Esophagus (tissue), 2 donors: ENCODE data around the gene PHC2. TPM values are rescaled to one million over a fixed set of nuclear protein-coding genes. Genes with fewer than 3 reads are reported as not detected.

Source experiments
- H3K27ac ChIP-seq, 2 donors: one replicate each; pipeline ENCODE4 v1.5.1; 2013; ENCODE audit warnings: low read depth in 2 of 2, mild to moderate bottlenecking in 2 of 2, inconsistent platforms in 1 of 2, low read length in 1 of 2, moderate library complexity in 1 of 2
- H3K27me3 ChIP-seq, 2 donors: one replicate each; pipeline ENCODE4 v1.6.1; 2013; ENCODE audit warnings: low read length in 2 of 2, control low read depth in 1 of 2, mild to moderate bottlenecking in 1 of 2; ENCODE audit not compliant: insufficient read depth in 2 of 2, control insufficient read depth in 1 of 2
- H3K36me3 ChIP-seq, 2 donors: one replicate each; pipeline ENCODE4 v1.6.1; 2013; ENCODE audit warnings: low read length in 1 of 2; ENCODE audit not compliant: control insufficient read depth in 2 of 2, insufficient read depth in 2 of 2
- H3K4me1 ChIP-seq, 2 donors: one replicate each; pipeline ENCODE4 v1.6.1; 2013; ENCODE audit warnings: low read length in 1 of 2; ENCODE audit not compliant: control insufficient read depth in 2 of 2, insufficient read depth in 2 of 2
- H3K4me3 ChIP-seq, 2 donors: one replicate each; pipeline ENCODE4 v1.5.1; 2013; ENCODE audit warnings: low read length in 2 of 2, mild to moderate bottlenecking in 2 of 2, low read depth in 1 of 2, moderate library complexity in 1 of 2
- H3K9me3 ChIP-seq, 2 donors: one replicate each; pipeline ENCODE4 v1.6.1; 2013; ENCODE audit warnings: mild to moderate bottlenecking in 2 of 2, low read depth in 1 of 2, low read length in 1 of 2, moderate library complexity in 1 of 2; ENCODE audit not compliant: control insufficient read depth in 2 of 2, insufficient read depth in 1 of 2
- WGBS, 2 donors: extraction: QIAGEN DNeasy Blood & Tissue Kit; methylation state at CpG; one replicate each; pipeline ENCODE4 v1.1.7; 2013; 5-methylcytosine and 5-hydroxymethylcytosine counted together
- polyA plus RNA-seq, 2 donors: library from polyadenylated mRNA; stranded (reverse); fragments of 200-250 nt; gene quantifications; one replicate each; pipeline ENCODE4 v1.2.3, GENCODE V29; 2013
- donor health status: healthy with polysubstance abuse.
- donor health status: Bipolar disorder and iron deficiency.

Gene PHC2
- polyA plus RNA-seq, 2 donors: 28.0 to 46.4 TPM

GRCh38 chr1:33287317-33287716 is 143.6 kb downstream of the PHC2 start:
- H3K36me3 ChIP-seq: no peaks in the 10 kb centered on the region
- H3K4me3 ChIP-seq: no peak overlapping the region
- no peaks in the 10 kb centered on the region for H3K27me3 ChIP-seq
- no peaks in the 10 kb centered on the region for H3K9me3 ChIP-seq
- no peak overlapping the region for H3K27ac ChIP-seq
- WGBS, 2 donors: 78 to 83% methylated on average over 2 of the region's 2 CpGs
- H3K4me1 ChIP-seq: no peaks in the 10 kb centered on the region

DNA sequence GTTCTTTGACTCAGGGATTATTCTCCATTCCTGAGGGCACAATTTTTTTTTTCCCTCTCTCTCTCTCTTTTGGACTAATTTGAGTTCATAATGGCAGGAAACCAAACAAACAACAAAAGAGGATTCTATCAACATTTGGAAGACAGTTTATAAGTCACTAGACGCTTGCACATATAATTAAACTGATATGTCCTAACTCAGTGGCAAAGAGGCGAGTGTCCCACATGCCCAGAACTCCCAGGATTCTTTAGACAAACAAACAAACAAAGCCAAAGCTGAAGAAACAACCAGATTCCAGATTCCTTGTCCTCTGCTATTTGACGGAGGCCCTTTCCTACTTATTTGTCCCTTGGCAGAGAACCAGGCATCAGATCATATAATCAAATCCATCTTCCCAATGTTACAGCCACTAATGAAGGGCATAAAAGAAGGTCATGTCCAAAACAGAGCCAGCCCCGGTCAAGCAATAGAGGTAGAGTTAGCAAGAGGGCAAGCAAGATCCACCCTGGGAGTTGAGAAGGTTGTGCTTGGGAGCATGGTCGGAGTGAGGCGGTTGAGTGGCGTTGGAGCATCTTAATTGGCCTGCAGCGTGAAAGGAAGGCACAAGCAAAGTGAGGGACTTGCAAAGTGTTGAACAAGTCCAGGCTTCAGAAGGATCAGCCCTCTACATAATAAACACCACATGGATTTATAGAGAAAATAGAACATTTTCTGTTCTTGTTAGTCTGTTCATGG is 144.3 kb downstream of the PHC2 start:
- H3K4me1 ChIP-seq: no peaks in the 10 kb centered on the region
- H3K4me3 ChIP-seq: no peak overlapping the region
- no peaks in the 10 kb centered on the region for H3K27me3 ChIP-seq
- H3K27ac ChIP-seq: no peak overlapping the region
- WGBS, 2 donors: 75 to 76% methylated on average over 8 of the region's 8 CpGs
- H3K36me3 ChIP-seq: peaks cover 4 to 5% of the 10 kb centered on the region in 2 donors
- no peaks in the 10 kb centered on the region for H3K9me3 ChIP-seq

GRCh38 chr1:33284049-33284448 is 146.8 kb downstream of the PHC2 start:
- WGBS, 2 donors: 70 to 75% methylated on average over 6 of the region's 6 CpGs
- Histone ChIP-seq H3K36me3 (peaks cover 7 to 23% of the 10 kb centered on the region in 2 donors), H3K9me3 (no peaks in the 10 kb centered on the region), H3K27ac (no peak overlapping the region), H3K27me3 (no peaks in the 10 kb centered on the region), H3K4me3 (no peak overlapping the region), H3K4me1 (no peaks in the 10 kb centered on the region)

DNA sequence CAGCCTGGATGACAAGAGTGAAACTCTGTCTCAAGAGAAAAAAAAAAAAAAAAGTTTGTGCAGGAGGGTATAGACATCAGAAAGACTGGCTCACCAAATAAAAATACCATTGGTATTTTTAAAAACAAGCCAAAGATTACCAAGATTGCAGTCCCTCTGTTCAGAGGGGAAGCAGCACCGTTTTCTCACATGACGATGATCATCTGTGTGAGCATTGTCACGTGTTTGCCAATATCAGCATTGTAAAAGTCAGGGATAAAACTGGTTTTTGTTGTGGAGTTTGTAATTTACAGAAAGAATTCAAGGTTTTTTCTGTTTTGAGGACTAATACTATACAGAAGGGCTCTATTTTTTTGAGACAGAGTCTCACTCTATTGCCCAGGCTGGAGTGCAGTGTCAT is 148.1 kb downstream of the PHC2 start:
- no peak overlapping the region for H3K27ac ChIP-seq
- no peaks in the 10 kb centered on the region for H3K4me1 ChIP-seq
- peaks cover 7 to 23% of the 10 kb centered on the region in 2 donors for H3K36me3 ChIP-seq
- no peaks in the 10 kb centered on the region for H3K27me3 ChIP-seq
- H3K4me3 ChIP-seq: no peak overlapping the region
- no peaks in the 10 kb centered on the region for H3K9me3 ChIP-seq
- 89 to 91% methylated on average over 3 of the region's 3 CpGs for WGBS, 2 donors

DNA sequence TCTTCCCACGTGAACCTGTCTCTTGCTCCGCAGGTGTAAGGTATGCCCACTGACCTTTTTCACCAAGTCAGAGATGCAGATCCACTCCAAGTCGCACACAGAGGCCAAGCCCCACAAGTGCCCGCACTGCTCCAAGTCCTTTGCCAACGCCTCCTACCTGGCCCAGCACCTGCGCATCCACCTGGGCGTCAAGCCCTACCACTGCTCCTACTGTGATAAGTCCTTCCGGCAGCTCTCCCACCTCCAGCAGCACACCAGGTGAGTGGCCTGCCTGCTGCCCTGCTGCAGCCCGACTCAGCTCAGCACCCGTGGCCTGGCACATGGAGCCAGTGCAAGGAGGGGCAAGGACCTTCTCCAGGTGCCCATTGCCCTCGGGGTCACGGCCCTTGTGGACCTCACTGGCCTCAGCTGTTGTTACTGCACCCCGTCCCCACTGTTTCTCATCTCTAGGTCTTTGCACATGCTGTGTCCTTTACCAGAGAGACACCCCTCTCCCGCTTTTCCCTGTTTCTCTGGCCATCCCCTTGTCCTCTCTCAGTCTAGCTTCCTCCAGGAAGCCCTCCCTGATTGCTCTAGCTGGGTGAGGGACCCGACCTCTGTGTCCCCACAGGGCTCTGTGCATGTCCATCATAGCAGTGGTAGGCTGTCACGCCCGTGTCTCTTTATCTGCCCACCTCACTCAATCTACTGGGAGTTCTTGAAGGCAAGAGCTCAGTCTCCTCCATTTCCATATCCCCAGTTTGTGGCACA is 149.2 kb downstream of the PHC2 start:
- H3K4me1 ChIP-seq: no peaks in the 10 kb centered on the region
- H3K27me3 ChIP-seq: no peaks in the 10 kb centered on the region
- H3K27ac ChIP-seq: no peak overlapping the region
- WGBS, 2 donors: 94 to 96% methylated on average over 17 of the region's 17 CpGs
- no peak overlapping the region for H3K4me3 ChIP-seq
- H3K9me3 ChIP-seq: no peaks in the 10 kb centered on the region
- peaks cover 10 to 26% of the 10 kb centered on the region in 2 donors for H3K36me3 ChIP-seq

GRCh38 chr1:33280091-33280661 is 150.7 kb downstream of the PHC2 start:
- Histone ChIP-seq H3K27ac (no peak overlapping the region), H3K27me3 (no peaks in the 10 kb centered on the region), H3K4me3 (no peak overlapping the region), H3K9me3 (no peaks in the 10 kb centered on the region), H3K36me3 (peaks cover 10 to 31% of the 10 kb centered on the region in 2 donors), H3K4me1 (no peaks in the 10 kb centered on the region)
- 94 to 96% methylated on average over 29 of the region's 29 CpGs for WGBS, 2 donors

GRCh38 chr1:33277488-33278084 is 153.3 kb downstream of the PHC2 start:
- H3K36me3 ChIP-seq: peaks cover 10 to 31% of the 10 kb centered on the region in 2 donors
- no peak overlapping the region for H3K4me3 ChIP-seq
- no peak overlapping the region for H3K27ac ChIP-seq
- no peaks in the 10 kb centered on the region for H3K9me3 ChIP-seq
- WGBS, 2 donors: 91 to 92% methylated on average over 11 of the region's 11 CpGs
- H3K4me1 ChIP-seq: no peaks in the 10 kb centered on the region
- no peaks in the 10 kb centered on the region for H3K27me3 ChIP-seq

GRCh38 chr1:33276573-33277298 is 154.2 kb downstream of the PHC2 start:
- no peak overlapping the region for H3K4me3 ChIP-seq

More at GRCh38 chr1:33276573-33277298, 154.2 kb downstream of the PHC2 start:
- Histone ChIP-seq H3K27ac (no peak overlapping the region), H3K36me3 (peaks cover 6 to 28% of the 10 kb centered on the region in 2 donors), H3K9me3 (no peaks in the 10 kb centered on the region), H3K27me3 (no peaks in the 10 kb centered on the region), H3K4me1 (no peaks in the 10 kb centered on the region)
- 86 to 87% methylated on average over 25 to 30 of the region's 30 CpGs for WGBS, 2 donors
